Activated gamma-delta T cell (primary cell): Measurements from ENCODE around the gene SCYL3.
"Not testable (repeated sequence)": the region's sequence is repeated elsewhere in the genome, so short reads cannot be mapped to it uniquely, and the experiment has no call there.

Experiments
- DNase-seq: peaks from one replicate; lab custom pipeline; 2025; lab: John Stamatoyannopoulos, UW

SCYL3 gene

DNA sequence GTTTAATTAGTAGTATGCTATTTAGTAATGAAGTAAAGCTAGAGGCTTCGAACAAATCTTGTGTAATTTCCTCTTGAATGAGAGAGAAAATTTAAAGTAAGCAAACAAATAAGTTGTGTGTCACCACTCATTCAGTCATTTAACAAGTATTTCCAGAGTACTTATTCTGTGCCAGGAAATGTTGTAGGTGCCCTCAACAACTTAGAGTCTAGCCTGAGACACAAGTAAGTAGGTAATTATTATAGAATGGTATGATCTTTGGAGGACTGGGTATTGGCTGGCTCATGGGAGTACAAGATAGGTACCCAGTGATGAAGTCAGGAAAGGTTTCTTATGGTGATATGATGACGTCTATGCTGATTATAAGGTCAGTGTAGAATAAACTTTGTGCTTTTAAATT is 81.6 kb downstream of the SCYL3 start:
- DNase-seq = no peak

DNA sequence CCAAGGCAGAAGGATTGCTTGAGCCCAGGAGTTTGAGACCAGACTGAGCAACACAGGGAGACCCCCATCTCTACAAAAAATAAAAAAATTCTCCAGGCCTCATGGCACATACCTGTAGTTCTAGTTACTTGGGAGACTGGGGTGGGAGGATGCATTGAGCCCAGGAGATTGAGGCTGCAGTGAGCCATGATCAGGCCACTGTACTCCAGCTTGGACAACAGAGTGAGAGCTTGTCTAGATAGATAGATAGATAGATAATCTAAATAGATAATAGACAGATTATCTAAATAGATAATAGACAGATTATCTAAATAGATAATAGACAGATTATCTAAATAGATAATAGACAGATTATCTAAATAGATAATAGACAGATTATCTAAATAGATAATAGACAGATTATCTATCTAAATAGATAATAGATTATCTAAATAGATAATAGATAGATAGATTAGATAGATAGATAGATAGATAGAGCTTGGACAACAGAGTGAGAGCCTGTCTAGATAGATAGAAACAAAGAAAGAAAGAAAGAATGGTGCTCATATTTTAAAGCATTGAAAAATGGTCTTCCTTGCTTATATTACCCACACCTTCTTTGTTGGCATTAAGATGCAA is 82.2 kb downstream of the SCYL3 start:
- DNase-seq = not testable (repeated sequence)

DNA sequence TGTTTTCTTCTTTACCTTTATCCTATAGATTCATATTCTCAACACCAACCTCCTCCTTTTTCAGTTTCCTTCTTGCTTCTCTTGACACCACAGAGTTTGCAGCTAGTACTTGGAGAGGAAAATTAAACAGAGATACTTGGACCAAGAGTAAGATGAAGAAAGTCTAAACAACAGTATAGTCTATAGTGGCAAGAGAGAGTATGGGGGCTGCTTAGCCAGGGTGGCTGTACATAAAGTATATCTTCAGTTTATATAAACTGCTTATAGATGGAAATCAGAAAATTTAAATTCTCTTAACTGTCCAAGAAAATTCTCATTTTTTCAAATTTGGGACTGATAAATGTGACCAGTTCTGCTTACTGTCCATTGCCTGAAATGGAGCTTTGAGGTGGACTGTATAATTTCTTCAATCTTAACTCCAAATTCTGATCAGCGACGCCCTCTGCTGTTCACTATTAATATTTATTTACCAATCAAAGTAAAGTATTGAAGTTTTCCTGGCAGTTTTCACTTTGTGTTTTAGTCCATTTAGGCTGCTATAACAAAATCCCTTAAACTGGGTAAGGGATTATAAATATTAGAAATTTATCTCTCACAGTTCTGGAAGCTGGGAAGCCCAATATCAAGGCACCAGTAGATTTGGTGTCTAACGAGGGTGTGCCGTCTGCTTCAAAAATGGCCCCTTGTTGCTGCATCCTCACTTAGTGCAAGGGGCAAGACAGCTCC is 84.2 kb downstream of the SCYL3 start:
- DNase-seq = no peak

DNA sequence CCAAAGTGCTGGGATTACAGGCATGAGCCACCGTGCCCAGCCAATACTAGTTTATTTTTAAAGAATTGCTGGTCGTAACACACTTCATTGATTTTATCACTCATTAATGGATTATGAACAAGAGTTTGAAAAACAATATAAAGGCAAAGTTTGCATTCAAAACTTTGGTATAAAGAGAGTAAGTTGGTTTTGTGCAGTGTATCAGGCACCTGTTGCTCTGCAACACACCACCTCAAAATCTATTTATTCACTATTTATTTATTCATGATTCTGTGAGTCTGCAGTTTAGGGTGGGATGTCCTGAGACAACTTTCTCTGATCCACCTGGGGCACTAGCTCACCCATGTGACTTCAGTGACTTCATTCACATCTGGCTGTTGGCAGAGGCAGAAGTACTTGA is 88.8 kb downstream of the SCYL3 start:
- DNase-seq = no peak

DNA sequence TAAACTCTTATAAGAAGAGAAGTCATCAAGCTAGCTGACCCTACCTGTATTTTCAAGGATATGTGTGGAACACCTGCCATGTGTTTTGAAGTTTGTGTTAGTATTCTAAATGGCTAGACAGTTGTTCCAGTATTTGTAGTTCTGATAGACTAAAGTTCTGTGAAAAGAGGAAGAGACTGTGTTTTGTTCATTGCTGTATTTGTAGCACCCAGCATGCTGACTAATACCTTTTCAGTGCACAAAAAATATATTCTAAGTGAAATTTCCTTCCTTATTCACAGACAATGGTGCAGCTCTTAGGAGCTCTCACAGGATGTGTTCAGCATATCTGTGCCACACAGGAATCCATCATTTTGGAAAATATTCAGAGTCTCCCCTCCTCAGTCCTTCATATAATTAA is 90.8 kb downstream of the SCYL3 start:
- no peak for DNase-seq
